KOPT-K1 (cell line): Measurements from ENCODE around the gene MZF1.

Experiments
- H3K27ac ChIP-seq: fragments of 200-600 bp; sonication (generic); 2 replicates; pipeline ENCODE4 v1.5.1; 2016; ENCODE audit warnings: antibody characterized with exemption, mild to moderate bottlenecking, low read depth, low read length; ENCODE audit not compliant: poor library complexity, severe bottlenecking
- H3K36me3 ChIP-seq: fragments of 200-600 bp; sonication (generic); 2 replicates; pipeline ENCODE4 v1.5.1; 2017; ENCODE audit warnings: antibody characterized with exemption, mild to moderate bottlenecking, low read length, moderate library complexity; ENCODE audit not compliant: insufficient read depth
- H3K9me3 ChIP-seq: fragments of 200-600 bp; sonication (generic); 2 replicates; pipeline ENCODE4 v1.5.1; 2017; ENCODE audit warnings: antibody characterized with exemption, low read length, mild to moderate bottlenecking; ENCODE audit not compliant: insufficient read depth, poor library complexity, severe bottlenecking

MZF1 gene

DNA sequence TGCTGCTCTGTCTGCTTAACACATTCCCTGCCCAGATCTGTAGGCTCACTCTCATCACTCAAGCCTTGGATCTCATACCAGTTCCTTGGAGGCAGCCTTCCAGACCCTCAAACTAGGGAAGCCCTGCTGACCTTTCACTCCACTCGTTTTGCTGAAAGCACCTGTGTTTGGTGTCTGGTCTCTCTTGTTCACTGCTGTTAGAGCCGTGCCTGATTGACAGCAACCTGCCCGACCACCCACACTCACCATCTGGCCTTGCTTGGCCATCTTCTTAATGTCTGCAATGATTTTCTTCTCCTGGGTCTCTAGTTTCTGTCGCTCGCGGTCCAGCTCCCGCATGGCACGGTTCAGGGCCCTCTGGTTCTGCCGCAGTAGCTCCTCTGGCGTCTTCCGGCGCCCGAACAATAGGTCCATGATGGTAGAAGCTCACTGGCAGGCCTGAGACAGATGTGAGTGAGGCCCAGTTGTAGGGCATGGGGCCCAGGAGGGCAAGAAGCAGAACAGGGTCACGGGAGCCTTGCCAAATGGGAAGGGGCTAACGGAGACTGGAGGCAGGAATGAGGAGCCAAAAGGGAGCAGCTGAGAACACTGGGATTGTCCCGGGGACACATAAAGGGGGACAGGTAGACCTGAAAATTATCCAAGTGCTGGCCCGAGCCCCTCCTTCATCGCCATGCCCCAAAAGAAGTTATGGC, 19.2 kb downstream of the MZF1 start:
- Histone ChIP-seq H3K9me3 (no peaks in the 10 kb centered on the region), H3K36me3 (peaks cover 69% of the 10 kb centered on the region), H3K27ac (peak overlapping the region; percentile 87)

GRCh38 chr19:58552655-58553054, 20.5 kb downstream of the MZF1 start:
- Histone ChIP-seq H3K9me3 (no peaks in the 10 kb centered on the region), H3K27ac (no peak overlapping the region), H3K36me3 (peaks cover 81% of the 10 kb centered on the region)

GRCh38 chr19:58551577-58552471, 21.3 kb downstream of the MZF1 start:
- Histone ChIP-seq H3K27ac (no peak overlapping the region), H3K36me3 (peaks cover 85% of the 10 kb centered on the region), H3K9me3 (no peaks in the 10 kb centered on the region)

DNA sequence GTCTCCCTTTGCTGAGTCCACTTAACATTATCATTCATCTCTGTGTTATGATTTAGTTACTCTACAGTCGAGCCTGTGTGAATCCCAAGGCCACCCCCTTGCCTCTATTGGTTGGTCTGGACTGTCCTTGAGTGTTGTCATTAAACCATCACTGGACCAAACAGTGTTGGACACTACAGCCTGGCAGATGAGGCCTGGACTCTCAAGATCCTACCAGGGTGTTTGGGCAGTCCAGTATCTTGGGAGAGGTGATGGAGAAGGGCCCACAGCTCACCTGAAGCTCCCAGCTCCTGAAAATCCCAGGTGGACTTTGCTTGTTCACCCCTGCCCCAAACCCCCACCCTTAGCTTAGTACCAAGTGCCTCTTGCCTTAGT, 22.0 kb downstream of the MZF1 start:
- no peak overlapping the region for H3K27ac ChIP-seq
- peaks cover 85% of the 10 kb centered on the region for H3K36me3 ChIP-seq
- no peaks in the 10 kb centered on the region for H3K9me3 ChIP-seq

DNA sequence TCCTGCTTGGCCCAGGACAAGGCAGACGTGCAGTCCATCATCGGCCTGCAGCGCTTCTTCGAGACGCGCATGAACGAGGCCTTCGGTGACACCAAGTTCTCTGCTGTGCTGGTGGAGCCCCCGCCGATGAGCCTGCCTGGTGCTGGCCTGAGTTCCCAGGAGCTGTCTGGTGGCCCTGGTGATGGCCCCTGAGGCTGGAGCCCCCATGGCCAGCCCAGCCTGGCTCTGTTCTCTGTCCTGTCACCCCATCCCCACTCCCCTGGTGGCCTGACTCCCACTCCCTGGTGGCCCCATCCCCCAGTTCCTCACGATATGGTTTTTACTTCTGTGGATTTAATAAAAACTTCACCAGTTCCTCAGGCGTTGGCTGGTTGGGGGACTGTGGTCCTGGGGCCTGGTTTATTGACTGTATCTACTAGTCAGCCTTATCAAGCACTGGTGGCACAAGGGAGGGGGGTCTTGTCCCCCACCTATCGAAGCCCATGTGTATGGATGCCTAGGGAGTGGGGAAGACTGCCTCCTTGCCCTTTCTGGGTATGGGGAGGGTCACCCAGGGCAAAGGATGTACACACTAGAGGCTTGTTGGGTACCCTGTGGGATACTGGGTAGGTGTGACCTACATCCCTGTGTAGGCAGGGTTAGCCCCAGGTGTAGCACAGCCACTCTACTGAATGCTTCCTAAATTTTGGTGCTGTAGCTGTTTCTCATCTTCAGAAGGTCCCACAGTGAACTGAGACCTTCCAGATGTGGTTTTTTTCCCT, 22.6 kb downstream of the MZF1 start:
- no peaks in the 10 kb centered on the region for H3K9me3 ChIP-seq
- H3K27ac ChIP-seq = no peak overlapping the region
- H3K36me3 ChIP-seq = peaks cover 85% of the 10 kb centered on the region

- H3K36me3 ChIP-seq = peaks cover 89% of the 10 kb centered on the region
- no peak overlapping the region for H3K27ac ChIP-seq
- H3K9me3 ChIP-seq = no peaks in the 10 kb centered on the region
Observed at GRCh38 chr19:58549664-58550361, 23.3 kb downstream of the MZF1 start.

DNA sequence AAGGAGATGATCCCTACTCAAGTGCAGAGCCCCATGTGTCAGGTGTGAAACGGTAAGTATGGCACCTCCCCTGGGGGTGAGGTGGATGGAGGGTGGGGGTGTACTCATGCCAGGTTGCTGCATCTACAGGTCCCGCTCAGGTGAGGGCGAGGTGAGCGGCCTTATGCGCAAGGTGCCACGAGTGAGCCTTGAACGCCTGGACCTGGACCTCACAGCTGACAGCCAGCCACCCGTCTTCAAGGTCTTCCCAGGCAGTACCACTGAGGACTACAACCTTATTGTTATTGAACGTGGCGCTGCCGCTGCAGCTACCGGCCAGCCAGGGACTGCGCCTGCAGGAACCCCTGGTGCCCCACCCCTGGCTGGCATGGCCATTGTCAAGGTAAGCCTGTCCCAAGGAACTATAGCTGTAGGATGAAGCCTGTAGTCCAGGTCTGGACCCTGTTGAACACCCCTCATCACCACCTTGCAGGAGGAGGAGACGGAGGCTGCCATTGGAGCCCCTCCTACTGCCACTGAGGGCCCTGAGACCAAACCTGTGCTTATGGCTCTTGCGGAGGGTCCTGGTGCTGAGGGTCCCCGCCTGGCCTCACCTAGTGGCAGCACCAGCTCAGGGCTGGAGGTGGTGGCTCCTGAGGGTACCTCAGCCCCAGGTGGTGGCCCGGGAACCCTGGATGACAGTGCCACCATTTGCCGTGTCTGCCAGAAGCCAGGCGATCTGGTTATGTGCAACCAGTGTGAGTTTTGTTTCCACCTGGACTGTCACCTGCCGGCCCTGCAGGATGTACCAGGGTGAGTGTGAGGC, 24.1 kb downstream of the MZF1 start:
- H3K9me3 ChIP-seq = no peaks in the 10 kb centered on the region
- peaks cover 91% of the 10 kb centered on the region for H3K36me3 ChIP-seq
- H3K27ac ChIP-seq = no peak overlapping the region

DNA sequence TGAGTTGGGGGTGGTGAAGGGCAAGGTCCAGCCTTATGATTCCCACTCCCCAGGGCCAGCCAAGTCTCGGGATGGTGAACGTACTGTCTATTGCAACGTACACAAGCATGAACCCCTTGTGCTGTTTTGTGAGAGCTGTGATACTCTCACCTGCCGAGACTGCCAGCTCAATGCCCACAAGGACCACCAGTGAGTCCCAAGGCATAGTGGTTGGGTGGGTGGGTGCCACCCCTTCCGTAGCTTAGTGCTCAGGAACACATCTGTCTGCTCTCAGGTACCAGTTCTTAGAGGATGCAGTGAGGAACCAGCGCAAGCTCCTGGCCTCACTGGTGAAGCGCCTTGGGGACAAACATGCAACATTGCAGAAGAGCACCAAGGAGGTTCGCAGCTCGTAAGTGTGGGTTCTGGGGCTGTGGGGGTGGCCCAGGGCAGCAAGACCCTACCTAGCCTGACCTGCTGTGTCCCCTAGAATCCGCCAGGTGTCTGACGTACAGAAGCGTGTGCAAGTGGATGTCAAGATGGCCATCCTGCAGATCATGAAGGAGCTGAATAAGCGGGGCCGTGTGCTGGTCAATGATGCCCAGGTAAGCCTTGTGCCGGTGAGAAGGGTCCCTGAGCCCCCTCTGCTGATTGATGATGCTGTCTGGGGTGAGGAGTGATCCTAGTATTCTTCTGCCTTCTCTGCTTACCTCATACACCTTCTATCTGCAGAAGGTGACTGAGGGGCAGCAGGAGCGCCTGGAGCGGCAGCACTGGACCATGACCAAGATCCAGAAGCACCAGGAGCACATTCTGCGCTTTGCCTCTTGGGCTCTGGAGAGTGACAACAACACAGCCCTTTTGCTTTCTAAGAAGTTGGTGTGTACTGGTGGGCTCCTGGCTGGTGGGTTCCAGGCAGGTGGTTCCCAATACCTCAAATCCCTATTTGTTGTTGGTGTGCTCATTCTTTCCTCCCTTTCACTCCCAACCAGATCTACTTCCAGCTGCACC, 25.5 kb downstream of the MZF1 start:
- no peak overlapping the region for H3K27ac ChIP-seq
- peaks cover 79% of the 10 kb centered on the region for H3K36me3 ChIP-seq
- no peaks in the 10 kb centered on the region for H3K9me3 ChIP-seq

DNA sequence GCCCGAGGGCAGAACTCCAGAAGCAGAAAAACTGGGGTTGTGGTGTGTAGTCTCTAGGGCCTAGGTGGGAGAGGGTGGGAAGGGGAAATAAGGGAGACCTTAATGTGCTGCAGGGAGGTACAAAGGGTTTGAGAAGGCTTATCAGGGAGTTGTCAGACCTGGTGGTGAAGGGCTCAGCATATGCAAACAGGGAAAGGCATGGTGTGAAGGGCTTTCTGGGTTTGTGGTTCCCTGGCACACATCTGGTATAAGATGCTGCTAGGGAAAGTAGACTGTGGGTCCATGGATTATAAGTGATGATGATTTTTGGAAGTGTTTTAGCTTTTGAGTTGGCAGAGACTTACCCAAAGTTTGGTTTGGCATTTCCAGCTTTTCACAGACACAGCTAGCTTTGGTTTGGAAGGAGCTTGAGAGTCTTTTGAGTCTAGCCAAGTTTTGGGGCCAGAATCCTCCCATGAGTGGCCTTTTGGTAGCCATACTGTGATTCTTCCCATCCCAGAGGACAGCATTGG, 27.1 kb downstream of the MZF1 start:
- H3K9me3 ChIP-seq = no peaks in the 10 kb centered on the region
- H3K36me3 ChIP-seq = peaks cover 64% of the 10 kb centered on the region
- peak overlapping the region; percentile 92 for H3K27ac ChIP-seq

DNA sequence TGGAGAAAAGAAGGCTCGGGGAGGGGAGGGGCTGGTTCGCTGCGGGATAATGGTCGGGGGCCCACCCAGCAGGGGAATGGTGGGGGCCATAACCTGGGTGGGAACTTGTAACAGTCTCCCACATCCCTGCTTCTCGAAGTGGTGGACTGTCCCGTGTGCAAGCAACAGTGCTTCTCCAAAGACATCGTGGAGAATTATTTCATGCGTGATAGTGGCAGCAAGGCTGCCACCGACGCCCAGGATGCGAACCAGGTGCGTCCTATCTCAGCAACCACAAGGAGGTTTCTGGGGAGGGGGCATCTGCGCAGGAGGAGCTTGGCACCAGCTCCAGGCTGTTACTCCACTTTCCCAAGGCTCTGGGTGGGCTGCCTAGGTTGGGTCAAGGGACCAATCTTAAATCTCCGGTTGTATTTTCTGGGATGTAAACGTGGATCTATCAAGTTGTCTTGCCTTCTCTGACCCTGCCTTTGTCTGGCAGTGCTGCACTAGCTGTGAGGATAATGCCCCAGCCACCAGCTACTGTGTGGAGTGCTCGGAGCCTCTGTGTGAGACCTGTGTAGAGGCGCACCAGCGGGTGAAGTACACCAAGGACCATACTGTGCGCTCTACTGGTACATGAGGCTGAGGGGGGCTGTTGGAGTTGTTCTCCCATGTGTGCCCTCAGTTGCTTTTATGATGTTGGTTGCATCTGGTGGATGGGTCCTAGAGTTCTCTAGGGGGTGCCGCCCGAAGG, 27.7 kb downstream of the MZF1 start:
- peaks cover 58% of the 10 kb centered on the region for H3K36me3 ChIP-seq

DNA sequence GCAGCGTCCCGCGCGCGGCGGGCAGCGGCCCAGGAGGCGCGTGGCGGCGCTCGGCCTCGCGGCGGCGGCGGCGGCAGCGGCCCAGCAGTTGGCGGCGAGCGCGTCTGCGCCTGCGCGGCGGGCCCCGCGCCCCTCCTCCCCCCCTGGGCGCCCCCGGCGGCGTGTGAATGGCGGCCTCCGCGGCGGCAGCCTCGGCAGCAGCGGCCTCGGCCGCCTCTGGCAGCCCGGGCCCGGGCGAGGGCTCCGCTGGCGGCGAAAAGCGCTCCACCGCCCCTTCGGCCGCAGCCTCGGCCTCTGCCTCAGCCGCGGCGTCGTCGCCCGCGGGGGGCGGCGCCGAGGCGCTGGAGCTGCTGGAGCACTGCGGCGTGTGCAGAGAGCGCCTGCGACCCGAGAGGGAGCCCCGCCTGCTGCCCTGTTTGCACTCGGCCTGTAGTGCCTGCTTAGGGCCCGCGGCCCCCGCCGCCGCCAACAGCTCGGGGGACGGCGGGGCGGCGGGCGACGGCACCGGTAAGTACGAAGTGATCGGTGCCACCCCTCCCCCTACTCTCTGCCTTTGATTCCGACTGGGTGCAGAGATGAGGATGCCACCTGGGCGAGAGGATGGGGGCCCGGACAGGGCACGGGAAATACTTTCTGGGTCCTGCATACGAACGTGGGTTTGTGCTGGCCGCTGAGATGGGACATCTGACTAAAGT, 28.4 kb downstream of the MZF1 start:
- peak overlapping the region; percentile 92 for H3K27ac ChIP-seq
- no peaks in the 10 kb centered on the region for H3K9me3 ChIP-seq
- H3K36me3 ChIP-seq = peaks cover 51% of the 10 kb centered on the region

More for the DNA sequence above, 27.7 kb downstream of the MZF1 start:
- H3K27ac ChIP-seq = peak overlapping the region; percentile 92
- no peaks in the 10 kb centered on the region for H3K9me3 ChIP-seq
